NCI-H1436 (cell line): ENCODE results near the gene FCN1.

Source experiments
- DNase-seq: peaks from one replicate; lab custom pipeline; 2025; lab: John Stamatoyannopoulos, UW

FCN1 gene

DNA sequence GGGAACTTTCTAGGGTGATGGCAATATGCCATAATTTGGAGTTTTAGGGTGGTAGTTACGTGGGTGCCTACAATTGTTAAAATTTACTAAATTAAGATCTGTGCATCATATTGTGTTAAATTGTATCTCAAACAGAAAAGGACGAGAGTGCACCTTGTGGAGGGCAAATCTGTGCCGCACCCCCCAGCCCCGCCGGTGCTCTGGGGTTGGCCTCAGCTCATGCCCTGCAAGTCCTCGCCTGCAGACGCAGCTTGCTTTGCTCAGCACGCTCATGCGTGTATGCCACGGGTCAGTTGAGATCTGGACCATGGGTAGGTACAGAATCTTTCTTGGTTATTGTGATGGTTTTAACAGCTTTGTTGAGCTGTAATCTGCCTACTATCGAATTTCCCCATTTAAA, 33.7 kb upstream of the FCN1 start:
- DNase-seq = no peak

DNA sequence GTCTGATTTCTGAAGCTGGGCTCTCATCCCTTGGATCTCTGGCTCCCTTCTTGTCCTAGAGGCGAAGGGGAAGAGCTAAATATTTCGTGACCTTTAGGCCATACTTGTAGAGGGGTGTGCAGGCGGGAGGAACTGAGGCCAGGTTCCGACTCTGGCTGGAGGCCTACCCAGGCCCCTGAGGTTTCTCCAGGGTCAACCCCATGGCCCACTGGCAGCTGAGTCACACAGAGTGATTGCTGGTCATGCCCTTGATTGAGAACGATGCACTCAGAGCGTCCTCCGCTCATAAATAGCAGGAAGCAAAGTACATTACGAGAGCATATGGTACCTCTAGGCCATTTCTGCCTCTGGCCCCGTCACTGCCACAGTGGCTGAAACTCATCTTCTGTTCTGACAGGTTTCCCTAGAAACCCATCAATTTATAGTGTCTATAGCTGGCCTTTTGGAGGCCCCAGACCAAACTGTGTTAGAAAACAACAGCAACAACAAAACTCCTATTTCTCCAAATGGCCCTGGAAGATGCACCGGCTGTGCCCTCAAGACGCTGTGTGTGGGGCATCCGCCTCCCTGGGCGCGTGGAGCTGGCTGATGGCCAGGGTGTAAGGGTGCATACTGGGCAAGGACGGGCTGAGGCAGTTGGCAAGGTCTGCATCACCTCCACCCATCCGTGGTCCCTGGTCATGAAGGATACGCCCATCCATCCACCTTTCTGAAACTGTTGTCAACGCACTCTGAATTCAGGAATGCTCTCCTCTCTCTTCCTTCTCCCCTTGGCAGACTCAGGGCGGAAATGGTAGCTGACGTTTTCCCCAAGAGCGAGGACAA, 32.9 kb upstream of the FCN1 start:
- DNase-seq = no peak

DNA sequence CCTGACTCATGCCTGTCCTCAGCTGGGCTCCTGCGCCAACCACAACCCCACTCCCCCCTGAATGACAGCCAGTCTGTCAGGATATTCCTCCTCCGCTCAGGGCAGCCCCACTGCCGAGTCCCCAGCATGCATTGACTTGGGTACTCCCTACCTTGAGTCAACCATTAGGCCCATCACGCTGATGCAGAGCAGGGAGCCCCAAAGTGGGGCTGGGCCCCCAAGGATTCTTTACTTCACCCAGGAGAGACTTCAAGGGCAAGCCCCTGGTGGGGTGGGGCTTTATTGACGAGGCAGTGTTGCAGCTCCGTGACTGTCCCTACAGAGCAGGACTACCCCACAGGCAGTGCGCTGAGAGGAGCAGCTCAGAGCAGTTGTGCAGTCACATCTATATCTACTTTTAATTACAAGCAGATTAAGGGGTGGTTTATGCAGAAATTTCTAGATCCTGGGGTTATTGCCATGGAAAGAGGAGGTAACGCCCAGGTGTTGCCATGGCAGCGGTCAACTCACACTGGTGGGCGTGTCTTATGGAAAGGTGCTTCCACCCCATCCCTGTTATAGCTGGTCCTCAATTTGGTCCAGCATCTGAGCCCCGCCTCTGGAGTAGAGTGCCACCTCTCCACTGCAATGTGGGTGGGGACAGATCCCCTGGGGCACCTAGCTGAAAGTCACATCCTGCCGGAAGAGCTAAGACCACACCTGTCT, 32.1 kb upstream of the FCN1 start:
- no peak for DNase-seq

DNA sequence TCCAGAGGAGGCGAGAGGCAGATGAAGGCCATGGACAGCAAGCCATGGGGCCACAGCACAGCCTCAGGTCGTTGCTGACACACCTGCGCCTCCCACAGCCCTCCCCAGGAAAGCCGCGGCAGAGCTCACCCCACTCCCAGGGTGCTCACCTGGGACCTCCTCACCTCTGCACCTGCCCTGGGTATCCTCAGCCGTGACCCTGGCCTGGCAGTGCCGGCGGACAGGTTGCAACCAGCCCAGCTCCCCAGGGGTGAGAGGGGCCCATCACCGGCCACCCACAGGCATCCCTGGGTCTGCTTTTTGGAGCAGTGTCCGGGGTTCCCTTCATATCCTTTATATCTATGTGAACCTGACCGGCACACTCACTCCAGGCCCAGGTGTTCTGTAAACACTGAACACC, 30.4 kb upstream of the FCN1 start:
- no peak for DNase-seq

DNA sequence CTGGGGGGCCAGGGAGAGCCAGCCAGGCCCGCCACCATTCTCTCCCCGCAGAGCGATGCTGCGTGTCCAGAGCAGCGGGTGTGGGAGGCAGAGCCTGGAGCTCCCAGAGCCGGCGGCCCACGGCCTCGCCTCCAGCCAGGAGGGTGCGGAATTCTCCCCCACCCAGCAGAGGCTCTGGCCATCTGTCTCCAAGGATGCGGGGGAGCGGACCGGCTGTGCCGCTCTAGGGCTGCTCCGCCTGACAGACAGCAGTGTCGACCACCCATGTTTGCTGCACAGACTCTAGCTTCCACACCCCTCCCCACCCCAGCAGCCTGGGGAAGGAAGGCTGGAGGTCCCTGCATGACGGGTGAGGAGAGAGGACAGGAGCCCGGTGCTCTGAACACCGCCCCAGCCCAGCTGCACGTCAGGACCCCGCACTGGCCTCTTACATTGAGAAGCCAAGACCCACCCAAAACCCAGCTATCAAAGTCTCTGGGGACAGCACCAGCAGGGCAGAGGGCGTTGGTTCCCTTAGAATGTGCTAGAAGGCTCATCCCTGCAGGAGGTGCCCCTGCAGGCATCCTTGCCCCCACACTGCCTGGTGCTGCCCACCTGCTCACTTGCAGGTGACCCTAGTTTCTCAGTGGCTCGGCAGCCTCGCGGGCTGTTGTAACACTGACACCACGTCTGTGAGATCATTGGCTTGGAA, 29.7 kb upstream of the FCN1 start:
- no peak for DNase-seq

DNA sequence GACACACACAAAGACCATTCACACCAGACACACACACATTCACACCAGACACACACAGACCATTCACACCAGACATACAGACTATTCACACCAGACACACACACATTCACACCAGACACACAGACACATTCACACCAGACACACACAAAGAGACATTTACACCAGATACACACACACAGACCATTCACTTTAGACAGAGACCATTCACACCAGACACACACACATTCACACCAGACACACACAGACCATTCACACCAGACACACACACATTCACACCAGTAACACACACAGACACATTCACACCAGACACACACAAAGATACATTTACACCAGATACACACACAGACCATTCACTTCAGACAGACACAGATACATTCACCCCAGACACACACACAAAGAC, 29.0 kb upstream of the FCN1 start:
- no peak for DNase-seq

DNA sequence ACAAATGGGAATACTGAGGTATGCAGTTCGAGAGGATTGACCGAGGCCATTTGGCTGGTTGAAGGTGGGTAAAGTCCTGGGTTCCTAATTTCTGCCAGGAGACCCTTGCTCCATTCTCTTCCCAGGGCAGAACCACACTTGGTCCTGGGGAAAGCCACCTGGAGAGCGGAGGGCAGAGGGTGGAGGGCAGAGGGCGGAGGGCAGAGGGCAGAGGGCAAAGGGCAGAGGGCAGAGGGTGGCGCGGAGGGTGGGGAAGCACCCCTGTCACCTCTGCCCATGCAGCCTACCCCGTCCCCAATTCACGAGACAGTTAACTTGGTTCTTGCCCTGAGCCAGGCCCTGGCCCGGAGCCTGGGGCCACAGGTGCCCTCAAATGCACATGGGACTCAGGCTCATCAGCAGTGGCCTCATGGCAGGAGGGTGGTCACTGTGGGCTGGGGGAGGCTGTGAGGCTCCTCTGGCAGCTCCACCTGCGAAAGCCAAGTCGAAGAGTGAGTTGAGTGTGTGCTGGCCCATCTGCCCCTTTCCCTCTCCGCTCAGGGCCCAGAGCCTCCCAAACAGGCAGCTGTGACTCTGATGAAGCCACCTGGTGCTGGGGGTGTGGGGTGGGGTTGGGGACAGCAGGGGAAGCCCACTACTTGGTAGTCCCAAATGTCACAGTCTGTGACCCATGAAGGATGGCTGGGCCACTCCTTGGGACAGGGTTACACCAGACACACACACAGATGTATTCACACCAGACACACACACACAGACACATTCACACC, 28.0 kb upstream of the FCN1 start:
- DNase-seq = no peak

DNA sequence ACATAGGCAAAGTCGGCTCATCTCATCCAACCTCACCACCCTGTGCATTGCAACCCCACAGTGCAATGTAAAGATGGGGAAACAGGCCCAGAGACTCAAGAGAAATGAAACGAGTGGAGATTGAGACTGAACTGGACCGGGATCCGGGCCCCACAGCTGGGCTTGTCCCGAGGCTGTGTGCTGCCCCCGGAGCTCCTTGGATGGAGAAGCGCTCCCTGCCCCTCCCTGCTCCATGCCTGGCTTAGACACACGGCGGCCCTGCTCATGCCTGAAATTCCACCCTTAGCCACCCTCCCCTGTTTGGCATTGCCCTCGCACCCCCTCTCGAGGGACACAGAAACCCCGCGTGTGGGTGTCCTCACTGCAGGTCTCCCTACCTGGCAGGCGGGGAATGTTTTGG, 27.2 kb upstream of the FCN1 start:
- DNase-seq = no peak

DNA sequence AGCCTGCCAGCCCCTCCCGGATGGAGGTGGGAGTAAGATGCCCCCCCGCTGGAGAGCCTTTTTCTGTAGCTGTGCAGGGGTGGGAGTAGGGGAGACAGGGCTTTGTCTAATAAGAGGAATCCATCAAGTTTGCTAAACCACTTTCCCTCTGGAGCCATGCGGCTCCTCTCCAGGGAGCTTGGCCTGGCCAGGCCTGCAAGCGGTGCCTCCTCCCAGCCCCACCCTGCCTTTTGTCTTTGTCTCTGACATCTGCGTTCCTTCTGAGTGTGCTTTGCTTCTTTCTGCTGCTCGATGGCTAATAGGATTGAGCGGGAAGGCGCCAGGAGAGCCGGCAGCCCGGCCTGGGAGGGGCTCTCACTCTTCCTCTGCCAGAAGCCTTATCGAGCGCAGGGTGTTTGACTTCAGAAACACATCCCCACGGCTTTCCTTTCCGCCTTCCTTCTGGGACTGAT, 26.7 kb upstream of the FCN1 start:
- no peak for DNase-seq

DNA sequence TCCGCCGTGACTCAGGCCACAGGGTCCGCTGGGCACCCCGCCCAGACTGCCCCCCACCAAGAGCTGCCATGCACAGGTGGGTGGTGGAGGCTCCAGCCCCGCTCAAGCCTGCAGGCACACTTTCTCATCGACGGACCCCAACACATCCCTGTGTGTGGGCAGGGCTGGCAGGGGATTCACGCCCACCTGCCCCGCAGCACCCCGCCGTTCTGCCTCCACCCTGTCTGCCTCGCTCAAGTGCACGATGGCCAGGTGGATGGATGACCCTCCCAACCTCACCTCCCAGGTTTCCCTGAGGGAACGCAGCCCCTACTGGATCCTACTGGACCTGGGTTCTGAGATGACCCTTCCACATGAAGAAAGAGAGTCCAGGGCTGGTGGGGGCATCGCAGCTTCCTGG, 26.1 kb upstream of the FCN1 start:
- no peak for DNase-seq

DNA sequence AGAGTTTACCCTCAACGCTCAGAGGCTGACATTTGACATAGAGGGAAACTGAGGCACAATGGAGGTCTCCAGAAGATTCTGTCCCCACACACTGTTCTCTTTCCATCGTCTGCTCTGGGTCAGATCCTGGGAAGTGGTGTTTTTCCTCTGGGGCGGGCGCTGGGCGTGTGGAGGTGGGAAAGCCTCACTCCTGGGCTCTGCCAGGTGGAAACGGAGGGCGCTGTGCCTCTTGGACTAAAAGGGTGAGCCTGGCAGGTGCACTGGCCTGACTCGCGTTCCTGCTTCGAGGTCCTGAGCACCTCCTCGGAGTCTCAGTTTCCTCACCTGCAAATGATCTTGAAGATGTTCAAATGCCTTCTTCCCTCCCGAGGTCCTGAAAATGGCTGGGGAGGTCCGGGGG, 25.7 kb upstream of the FCN1 start:
- DNase-seq = no peak

DNA sequence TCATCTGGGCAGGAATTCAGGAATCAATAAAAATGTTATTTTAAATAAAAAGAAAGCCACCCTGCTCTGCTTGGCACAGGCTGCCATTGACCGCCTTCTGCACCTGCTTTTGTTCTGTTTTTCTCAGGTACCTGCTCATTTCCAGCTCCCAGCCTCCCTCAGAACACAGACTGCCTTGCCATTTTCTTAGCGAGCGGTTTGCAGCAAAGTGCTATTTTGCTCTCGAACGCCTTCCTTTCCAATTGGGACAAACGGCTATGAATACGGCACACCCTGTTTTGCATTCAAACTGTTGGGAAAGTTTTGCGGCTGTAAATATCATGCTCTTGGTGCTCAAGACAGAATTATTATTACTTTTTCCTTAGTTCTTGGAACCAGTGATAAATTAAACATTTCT, 25.1 kb upstream of the FCN1 start:
- no peak for DNase-seq

DNA sequence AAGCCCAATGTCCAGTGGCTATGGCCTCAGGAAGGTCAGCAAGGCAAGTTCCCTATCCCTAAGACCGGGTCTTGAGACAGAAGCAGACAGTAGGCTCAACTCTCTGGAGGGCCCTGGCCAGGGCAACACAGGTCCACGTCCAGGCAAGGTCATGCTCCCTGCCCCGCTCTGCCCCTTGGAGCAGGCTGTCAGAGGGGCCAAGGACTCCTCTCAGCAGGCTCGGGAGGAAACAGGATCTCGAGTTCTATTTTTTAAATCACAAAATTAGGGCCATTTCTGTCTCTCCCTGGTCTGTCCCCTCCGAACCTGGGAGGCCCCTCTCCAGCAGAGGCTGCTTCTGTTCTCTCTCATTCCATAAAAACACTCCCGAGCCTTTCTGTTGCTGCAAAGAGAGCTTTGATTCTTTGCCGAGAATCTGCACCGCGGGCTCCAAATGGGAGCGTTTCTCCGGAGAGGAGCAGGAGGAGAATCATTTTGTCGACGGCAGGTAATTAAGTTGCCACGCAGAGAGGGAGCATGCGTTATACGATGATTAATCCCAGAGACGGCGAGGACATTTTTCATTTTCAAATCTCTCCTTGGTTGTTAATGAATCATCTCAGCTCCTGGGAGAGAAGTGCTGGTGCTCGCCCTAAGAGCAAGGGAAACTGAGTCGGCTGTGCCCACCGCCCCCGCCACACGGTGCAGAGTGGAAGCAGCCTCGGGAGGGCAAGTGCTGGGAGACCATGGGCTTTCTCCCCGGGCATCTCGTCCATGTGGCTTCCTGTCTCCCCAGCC, 24.5 kb upstream of the FCN1 start:
- no peak for DNase-seq

DNA sequence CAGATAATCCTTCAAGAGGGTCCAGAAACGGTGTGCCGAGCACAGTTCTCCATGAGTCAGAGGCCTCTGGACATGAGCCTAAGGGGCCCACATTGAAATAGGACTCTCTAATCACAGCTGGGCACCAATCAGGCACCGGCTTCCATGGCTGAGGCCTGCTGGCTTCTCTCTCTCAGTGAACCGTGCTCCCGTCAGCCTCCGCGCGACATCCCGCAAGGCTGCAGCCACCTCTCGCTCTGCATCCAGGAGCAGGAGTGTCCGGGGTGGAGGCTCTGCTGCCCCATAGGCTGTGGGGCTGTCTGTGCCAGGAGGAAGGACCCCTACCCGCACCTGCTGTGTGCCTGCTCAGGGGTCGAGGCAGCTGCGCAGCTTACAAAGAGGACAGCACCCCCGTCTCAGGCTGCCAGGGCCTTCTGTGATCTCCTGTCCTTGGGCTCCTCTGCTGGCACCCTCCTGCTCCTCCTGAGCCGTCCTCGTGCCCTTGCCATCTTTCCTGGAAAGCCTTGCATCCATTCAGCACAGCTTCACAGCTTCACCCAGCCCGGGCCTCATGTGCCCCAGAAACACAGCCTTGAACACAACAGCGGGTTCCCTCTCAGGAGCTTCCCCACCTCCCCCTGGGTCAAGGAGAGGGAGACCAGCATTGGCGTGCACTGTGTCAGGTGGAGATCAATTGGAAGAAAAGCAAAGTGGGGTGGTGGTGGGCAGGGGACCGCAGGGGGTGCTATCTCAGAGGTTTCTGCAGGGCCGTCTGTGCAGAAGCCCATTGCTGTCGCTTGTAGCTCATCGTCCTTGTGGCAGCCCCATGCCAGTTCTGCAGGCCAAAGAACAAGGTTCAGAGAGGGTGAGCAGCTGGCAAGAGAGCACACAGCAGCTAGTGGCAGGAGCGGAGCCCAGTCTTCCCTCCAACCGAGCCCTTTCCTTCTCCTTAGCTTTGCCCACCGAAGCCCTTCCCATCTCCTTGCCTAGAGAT, 22.8 kb upstream of the FCN1 start:
- no peak for DNase-seq

DNA sequence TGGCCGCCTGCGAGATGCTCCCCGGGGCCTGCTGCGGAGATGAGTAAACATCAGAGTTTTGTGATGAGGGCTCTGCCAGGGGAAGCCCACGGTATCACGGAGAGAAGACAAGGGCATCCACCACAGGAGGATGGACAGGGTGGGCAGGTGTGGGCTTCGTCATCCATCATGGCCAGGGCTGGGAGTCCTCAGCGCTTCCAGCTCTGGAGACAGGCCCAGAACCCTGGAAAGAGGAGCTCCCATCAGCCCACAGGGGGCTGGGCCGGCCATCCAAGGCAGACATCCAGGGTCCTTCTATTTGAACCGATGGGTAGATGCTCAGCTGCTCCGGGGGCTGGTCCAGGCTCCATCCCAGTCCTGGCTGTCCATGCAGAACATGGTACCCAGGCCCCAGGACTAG, 22.1 kb upstream of the FCN1 start:
- no peak for DNase-seq

DNA sequence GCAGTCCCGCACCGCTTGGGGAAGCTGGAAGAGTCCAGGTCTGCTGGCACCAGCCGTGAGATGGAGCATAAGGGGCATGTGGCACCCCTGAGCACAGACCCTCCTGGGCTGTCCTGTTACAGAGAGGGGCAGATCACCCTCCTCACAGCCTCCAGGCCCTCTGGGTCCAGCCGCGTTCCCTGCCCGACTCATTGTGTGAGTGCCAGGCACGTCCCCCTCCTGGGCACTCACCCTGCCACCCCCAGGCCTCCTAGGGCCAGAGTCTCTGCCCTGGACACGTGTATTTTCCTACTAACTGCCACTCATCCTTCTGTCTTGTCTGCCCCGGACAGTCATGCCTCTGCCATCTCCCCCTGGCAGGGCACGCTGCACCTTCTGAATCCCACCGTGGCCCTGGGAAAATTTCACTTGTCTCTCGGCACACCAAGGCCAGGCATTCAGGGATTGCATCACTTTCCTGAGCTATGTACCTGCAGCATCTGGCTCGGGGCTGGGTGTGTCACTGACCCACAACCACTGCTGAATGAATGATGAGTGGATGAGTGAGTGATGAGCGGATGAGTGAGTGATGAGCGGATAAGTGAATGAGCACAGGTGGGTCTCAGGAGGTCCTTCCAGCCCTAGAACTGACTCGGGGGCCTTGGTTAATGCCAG, 21.5 kb upstream of the FCN1 start:
- no peak for DNase-seq

DNA sequence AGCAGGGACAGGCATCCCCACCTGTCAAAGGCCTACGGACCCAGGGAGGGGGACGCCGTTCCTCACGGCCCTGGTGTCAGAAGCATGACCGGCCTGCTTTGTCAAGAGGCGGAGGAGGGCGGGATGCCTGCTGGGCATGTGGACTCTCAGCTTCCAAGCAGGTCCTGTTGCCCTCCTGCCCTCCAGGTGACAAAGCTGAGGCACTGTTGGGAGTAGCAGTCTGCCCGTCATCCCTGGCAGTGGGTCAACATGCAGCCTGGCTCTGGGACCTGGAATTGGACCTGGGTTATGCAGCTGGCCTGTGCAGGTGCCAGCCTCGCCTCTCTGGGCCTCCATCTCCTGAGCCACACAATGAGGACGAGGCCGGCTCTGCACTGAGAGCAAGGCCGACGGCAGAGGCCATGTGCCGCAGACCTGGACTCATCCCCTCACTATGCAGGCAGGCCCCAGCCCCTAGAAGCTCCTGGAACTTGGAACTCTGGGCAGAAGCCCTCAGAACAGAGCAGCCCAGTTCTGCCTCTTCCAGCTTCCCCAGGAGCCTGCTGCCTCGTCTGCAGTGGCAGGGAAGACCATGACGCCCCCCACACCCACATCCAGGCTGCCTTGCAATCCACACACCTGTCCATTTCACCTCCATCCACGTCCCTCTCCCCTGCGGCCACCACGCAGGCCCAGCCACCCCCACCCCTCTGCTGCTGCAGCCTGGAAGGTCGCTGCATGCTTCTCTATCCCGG, 20.8 kb upstream of the FCN1 start:
- no peak for DNase-seq

DNA sequence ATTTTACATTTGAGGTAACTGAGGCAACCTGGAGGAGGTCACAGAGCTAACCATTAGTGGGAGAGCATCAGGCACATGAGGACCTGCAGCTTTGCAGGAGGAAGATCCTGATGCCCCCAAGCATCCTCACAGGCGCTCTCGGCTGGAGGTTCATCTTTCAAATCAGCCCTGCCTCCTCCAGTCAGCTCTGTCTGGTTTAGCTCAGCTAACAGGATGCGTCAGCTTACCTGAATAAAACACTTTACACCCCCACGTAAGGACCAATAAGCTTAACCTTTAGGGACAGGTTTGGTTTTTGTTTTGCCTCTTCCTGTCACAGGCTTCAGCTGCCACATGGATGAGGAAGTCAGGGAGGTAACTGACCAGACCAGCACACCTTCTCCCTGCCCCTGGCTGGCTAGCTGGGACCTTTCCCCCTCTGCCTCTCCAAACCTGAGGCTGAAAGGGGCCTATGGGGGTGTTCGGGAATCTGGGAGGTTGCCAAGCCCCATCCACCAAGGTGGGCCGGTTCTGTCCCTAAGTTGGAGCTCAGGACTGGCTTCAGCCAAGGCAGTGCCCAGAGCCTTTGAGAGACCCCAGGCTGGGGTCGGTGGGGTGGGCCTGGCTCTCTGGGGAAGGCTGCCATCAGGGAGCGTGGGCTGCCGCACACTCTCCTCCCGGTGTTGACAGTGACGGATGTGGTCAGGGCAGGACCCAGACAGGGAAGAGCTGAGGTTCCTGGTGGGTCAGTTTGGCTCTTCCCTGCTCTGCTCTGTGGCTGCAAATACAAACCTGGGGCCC, 20.0 kb upstream of the FCN1 start:
- DNase-seq = no peak
